ENCODE data around the gene LY6G5C. TPM values are rescaled to one million over a fixed set of nuclear protein-coding genes. Genes with fewer than 3 reads are reported as not detected.
A peak's percentile ranks its signal among the peaks of the same experiment; 100 is the strongest.

LY6G5C gene
- total and polyA plus RNA-seq, 4 donors = 2.8 to 5.0 (median 3.5) TPM

- DNase-seq (peak; percentile 98 to 99 (median 99)), ATAC-seq (ENCODE audit: insufficient read depth, low FRiP score) (peak; percentile 93)
- Histone ChIP-seq H3K27me3 (ENCODE audit: control insufficient read depth in 3 of 3, insufficient read depth in 3 of 3, low read length in 2 of 3) (no peaks in the 10 kb centered on the region), H3K4me1 (ENCODE audit: control insufficient read depth in 5 of 5, insufficient read depth in 5 of 5, low read length in 5 of 5) (peaks cover 3 to 34% (median 11%) of the 10 kb centered on the region in 5 donors), H3K9ac (ENCODE audit: insufficient read depth in 1 of 2, low read length in 2 of 2) (peak within 1 kb of the TSS; percentile 81 to 93), H3K36me3 (ENCODE audit: control insufficient read depth in 4 of 4, insufficient read depth in 4 of 4, low read length in 4 of 4) (peaks cover 11 to 44% (median 31%) of the 10 kb centered on the region in 4 donors), H3K27ac (ENCODE audit: low read depth in 1 of 2, low read length in 1 of 2) (peak within 1 kb of the TSS; percentile 89 to 96), H3K9me3 (ENCODE audit: control insufficient read depth in 4 of 4, insufficient read depth in 3 of 4, low read length in 3 of 4) (no peaks in the 10 kb centered on the region), H3K4me3 (peak within 1 kb of the TSS; percentile 84)
- 0% methylated on average over 63 of the region's 63 CpGs for WGBS, 2 donors
- TF ChIP-seq CTCF (IDR thresholded peaks at IDR 0.05; ENCODE audit: control extremely low read depth, extremely low read depth) = no peak
Measured at GRCh38 chr6:31665501-31666336, 15.1 kb downstream of the LY6G5C start, which contains the start of gene CSNK2B. CSNK2B (plus strand) TSS chr6:31666080; CDS start chr6:31666832, 752 bp downstream.

GRCh38 chr6:31664790-31665500 is 15.9 kb downstream of the LY6G5C start, which contains the start of gene GPANK1:
GPANK1 (minus strand) TSS chr6:31664997; CDS start chr6:31664478, 519 bp downstream.
- Histone ChIP-seq H3K27ac (ENCODE audit: low read depth in 1 of 2, low read length in 1 of 2) (peak within 1 kb of the TSS; percentile 89 to 96), H3K9me3 (ENCODE audit: control insufficient read depth in 4 of 4, insufficient read depth in 3 of 4, low read length in 3 of 4) (no peaks in the 10 kb centered on the region), H3K4me1 (ENCODE audit: control insufficient read depth in 5 of 5, insufficient read depth in 5 of 5, low read length in 5 of 5) (peaks cover 3 to 38% (median 11%) of the 10 kb centered on the region in 5 donors), H3K36me3 (ENCODE audit: control insufficient read depth in 4 of 4, insufficient read depth in 4 of 4, low read length in 4 of 4) (peaks cover 11 to 37% (median 25%) of the 10 kb centered on the region in 4 donors), H3K4me3 (peak within 1 kb of the TSS; percentile 84), H3K9ac (ENCODE audit: insufficient read depth in 1 of 2, low read length in 2 of 2) (peak within 1 kb of the TSS; percentile 81 to 93), H3K27me3 (ENCODE audit: control insufficient read depth in 3 of 3, insufficient read depth in 3 of 3, low read length in 2 of 3) (no peaks in the 10 kb centered on the region)
- peak; percentile 93 to 99 (median 98) for DNase-seq
- peak; percentile 68 for ATAC-seq (ENCODE audit: insufficient read depth, low FRiP score)
- WGBS, 2 donors = 0% methylated on average over 39 of the region's 39 CpGs
- no peak for TF ChIP-seq CTCF (IDR thresholded peaks at IDR 0.05; ENCODE audit: control extremely low read depth, extremely low read depth)

GRCh38 chr6:31663961-31664789 is 16.7 kb downstream of the LY6G5C start:
- Histone ChIP-seq H3K4me1 (ENCODE audit: control insufficient read depth in 5 of 5, insufficient read depth in 5 of 5, low read length in 5 of 5) (peaks cover 3 to 45% (median 16%) of the 10 kb centered on the region in 5 donors), H3K27me3 (ENCODE audit: control insufficient read depth in 3 of 3, insufficient read depth in 3 of 3, low read length in 2 of 3) (no peaks in the 10 kb centered on the region), H3K36me3 (ENCODE audit: control insufficient read depth in 4 of 4, insufficient read depth in 4 of 4, low read length in 4 of 4) (peaks cover 7 to 30% (median 20%) of the 10 kb centered on the region in 4 donors), H3K9ac (ENCODE audit: insufficient read depth in 1 of 2, low read length in 2 of 2) (peak overlapping the region; percentile 81 to 84), H3K4me3 (peak overlapping the region; percentile 50), H3K9me3 (ENCODE audit: control insufficient read depth in 4 of 4, insufficient read depth in 3 of 4, low read length in 3 of 4) (no peaks in the 10 kb centered on the region), H3K27ac (ENCODE audit: low read depth in 1 of 2, low read length in 1 of 2) (peak overlapping the region; percentile 89 to 96)
- ATAC-seq (ENCODE audit: insufficient read depth, low FRiP score) = no peak
- 21 to 31% methylated on average over 17 of the region's 17 CpGs for WGBS, 2 donors
- TF ChIP-seq CTCF (IDR thresholded peaks at IDR 0.05; ENCODE audit: control extremely low read depth, extremely low read depth) = no peak
- peak in 2 of 3 donors; percentile 23 to 43 for DNase-seq
